ENCODE data around the gene SEC16B. TPM values are rescaled to one million over a fixed set of nuclear protein-coding genes. Genes with fewer than 3 reads are reported as not detected.

SEC16B gene
- 1.2 and 2.6 TPM in 2 replicates for total RNA-seq

GRCh38 chr1:177969825-177970371 lies at the start of gene SEC16B:
Gene SEC16B (minus strand): TSS chr1:177970058. CDS start chr1:177967981, 2,077 bp downstream.

Small RNAs within 50 kb of the gene (small RNA-seq; reads per million reads assigned to genes)
- gene AL359075.1, result not detected

Other genes with a start within 250 kb of the SEC16B start
- gene RASAL2, start 124.0 kb upstream of the SEC16B start, total RNA-seq, result 30.3 and 30.9 TPM in 2 replicates